Right lobe of liver (tissue), 6 donors: ENCODE measurements around the gene SEMA4D. TPM values are rescaled to one million over a fixed set of nuclear protein-coding genes. Genes with fewer than 3 reads are reported as not detected.

Source experiments
- ATAC-seq, 4 donors: fragments of 200-7000 bp; cut with Tn5 transposase; one replicate each; pipeline ENCODE4 v1.9.1; 2020; ENCODE audit warnings: mild to moderate bottlenecking in 4 of 4, moderate library complexity in 4 of 4
- DNase-seq, 3 donors: peaks; one replicate each; pipeline ENCODE4 v3.0.0-alpha.2; 2020
- H3K27ac ChIP-seq, 3 donors: fragments of 200-600 bp; one replicate each; pipeline ENCODE4 v1.8.0; 2022
- H3K27me3 ChIP-seq, 2 donors: fragments of 200-600 bp; one replicate each; pipeline ENCODE4 v1.8.0; 2022
- H3K36me3 ChIP-seq, 4 donors: fragments of 200-600 bp; sonication (generic) in 1 of 4; one replicate each; pipeline versions ENCODE4 v1.5.1 to v1.8.0; 2017 to 2022; ENCODE audit warnings: control low read depth in 1 of 4
- H3K4me1 ChIP-seq, 4 donors: fragments of 200-600 bp; sonication (generic) in 1 of 4; one replicate each; pipeline versions ENCODE4 v1.5.1 to v1.8.0; 2017 to 2022; ENCODE audit warnings: control low read depth in 1 of 4
- H3K4me3 ChIP-seq, 3 donors: fragments of 200-600 bp; one replicate each; pipeline ENCODE4 v1.8.0; 2022
- H3K9me3 ChIP-seq, 4 donors: fragments of 200-600 bp; sonication (generic) in 1 of 4; one replicate each; pipeline versions ENCODE4 v1.5.1 to v1.8.0; 2017 to 2022; ENCODE audit warnings: control low read depth in 1 of 4
- POLR2A ChIP-seq: fragments of 450-650 bp; IDR thresholded peaks from one replicate; pipeline ENCODE4 v1.6.1; 2017; ENCODE audit warnings: antibody characterized with exemption, mild to moderate bottlenecking
- WGBS: methylation state at CpG from one replicate; pipeline ENCODE4 v1.1.6; 2018; ENCODE audit warnings: low coverage, low lambda C conversion rate; ENCODE audit not compliant: insufficient coverage; ENCODE audit errors: missing lambda C conversion rate; 5-methylcytosine and 5-hydroxymethylcytosine counted together
- intact Hi-C, 2 donors: fragments of 100-400 bp; cut with DNase I; formaldehyde crosslinking; loops; one replicate each; pipeline versions ENCODE4 v1.11.2 to v1.14.1; 2022
- total RNA-seq, 6 experiments: library from RNA; depleted of rRNA in 2 of 6; stranded (reverse); fragments of >200 nt in 2 of 6; fragmentation: NEBNext Ultra II Directional in 3 of 6; extraction: Animal tissue kit (Norgen Biotek cat#: 25700) in 3 of 6; gene quantifications; one replicate each; pipeline versions ENCODE4 v1.1.0 to v1.2.4, GENCODE V29; 2016 to 2023
- TF ChIP-seq, protein P1 (sequence below), 4 donors: fragments of 200-600 bp in 3 of 4; fragments of 450-650 bp in 1 of 4; IDR thresholded peaks; one replicate each; pipeline versions ENCODE4 v1.5.1 to v1.8.0; 2016 to 2022; ENCODE audit warnings: antibody characterized with exemption in 4 of 4, mild to moderate bottlenecking in 2 of 4
- donor health status: DM: no; HTN: yes; CAD: no.
- donor health status: DM: no; HTN: no; CAD: no.
- donor health status: DM: no; HTN: no; CAD: no.
- donor health status: DM: no; HTN: yes; CAD: no.
- donor health status: DM: no; HTN: yes; CAD: no.

The SEMA4D gene
- total RNA-seq, 6 experiments from 2014 or later = 2.0 to 7.5 (median 3.5) TPM

DNA sequence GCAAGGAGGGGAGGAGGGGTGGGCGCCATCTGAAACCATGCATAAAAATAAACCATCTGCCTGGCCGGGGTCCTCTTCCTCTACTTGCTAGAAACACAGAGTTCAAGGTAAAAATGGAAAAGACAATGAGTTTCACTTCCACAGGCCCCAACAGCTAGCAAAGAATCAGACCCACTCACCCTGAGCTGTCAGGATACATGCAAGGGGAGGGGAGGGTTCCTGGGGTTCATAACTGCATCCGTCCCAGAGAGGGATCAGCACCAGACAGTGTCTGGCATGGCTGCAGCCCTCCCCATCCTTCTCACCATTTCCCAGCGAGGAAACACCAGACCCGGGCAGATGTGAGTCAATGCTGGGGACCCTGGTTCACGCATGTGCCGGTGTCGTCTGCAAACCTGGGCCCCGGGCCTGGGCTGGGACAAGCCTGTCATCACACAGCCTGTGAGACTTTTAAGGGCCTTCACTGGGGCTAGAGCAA is 55.4 kb downstream of the SEMA4D start:
- WGBS = 72% methylated on average over 3 of the region's 9 CpGs
- ATAC-seq (no peak), DNase-seq (no peak)
- intact Hi-C loops = no loop called here
- H3K4me1 ChIP-seq = no peaks in the 10 kb centered on the region
- H3K9me3 ChIP-seq = no peaks in the 10 kb centered on the region
- H3K4me3 ChIP-seq = no peak overlapping the region
- no peaks in the 10 kb centered on the region for H3K36me3 ChIP-seq
- no peak for TF ChIP-seq POLR2A
- TF ChIP-seq, protein P1, sequence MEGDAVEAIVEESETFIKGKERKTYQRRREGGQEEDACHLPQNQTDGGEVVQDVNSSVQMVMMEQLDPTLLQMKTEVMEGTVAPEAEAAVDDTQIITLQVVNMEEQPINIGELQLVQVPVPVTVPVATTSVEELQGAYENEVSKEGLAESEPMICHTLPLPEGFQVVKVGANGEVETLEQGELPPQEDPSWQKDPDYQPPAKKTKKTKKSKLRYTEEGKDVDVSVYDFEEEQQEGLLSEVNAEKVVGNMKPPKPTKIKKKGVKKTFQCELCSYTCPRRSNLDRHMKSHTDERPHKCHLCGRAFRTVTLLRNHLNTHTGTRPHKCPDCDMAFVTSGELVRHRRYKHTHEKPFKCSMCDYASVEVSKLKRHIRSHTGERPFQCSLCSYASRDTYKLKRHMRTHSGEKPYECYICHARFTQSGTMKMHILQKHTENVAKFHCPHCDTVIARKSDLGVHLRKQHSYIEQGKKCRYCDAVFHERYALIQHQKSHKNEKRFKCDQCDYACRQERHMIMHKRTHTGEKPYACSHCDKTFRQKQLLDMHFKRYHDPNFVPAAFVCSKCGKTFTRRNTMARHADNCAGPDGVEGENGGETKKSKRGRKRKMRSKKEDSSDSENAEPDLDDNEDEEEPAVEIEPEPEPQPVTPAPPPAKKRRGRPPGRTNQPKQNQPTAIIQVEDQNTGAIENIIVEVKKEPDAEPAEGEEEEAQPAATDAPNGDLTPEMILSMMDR (IDR thresholded peaks at IDR 0.05) = no peak
- no peak overlapping the region for H3K27ac ChIP-seq
- no peaks in the 10 kb centered on the region for H3K27me3 ChIP-seq

DNA sequence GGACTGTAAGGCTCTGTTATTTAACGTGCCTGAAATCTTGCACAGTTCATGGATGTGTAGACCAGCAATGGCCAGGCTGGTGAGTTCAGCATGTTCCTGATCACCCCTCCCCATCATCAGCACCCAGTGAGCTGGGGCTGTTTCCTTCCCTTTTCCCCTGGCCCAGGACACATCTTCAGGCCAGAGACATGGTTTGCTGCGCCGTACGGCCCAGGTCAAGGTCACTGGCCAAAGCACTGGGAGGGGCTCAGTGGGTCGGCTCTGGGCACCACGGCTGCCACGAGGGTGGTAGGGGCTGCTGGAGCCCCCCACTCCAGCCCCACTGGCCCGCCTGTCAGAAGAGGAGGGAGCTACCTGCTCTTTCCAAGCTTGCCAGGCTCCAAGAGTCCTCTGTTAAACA is 55.9 kb downstream of the SEMA4D start:
- DNase-seq (no peak), ATAC-seq (no peak)
- no peak for TF ChIP-seq POLR2A
- TF ChIP-seq, protein P1 (IDR thresholded peaks at IDR 0.05) = no peak
- H3K36me3 ChIP-seq = no peaks in the 10 kb centered on the region
- no peak overlapping the region for H3K4me3 ChIP-seq
- no CpG with 5 or more reads among the region's 8 CpGs for WGBS
- H3K27ac ChIP-seq = no peak overlapping the region
- H3K4me1 ChIP-seq = no peaks in the 10 kb centered on the region
- H3K27me3 ChIP-seq = no peaks in the 10 kb centered on the region
- intact Hi-C loops = no loop called here
- no peaks in the 10 kb centered on the region for H3K9me3 ChIP-seq

DNA sequence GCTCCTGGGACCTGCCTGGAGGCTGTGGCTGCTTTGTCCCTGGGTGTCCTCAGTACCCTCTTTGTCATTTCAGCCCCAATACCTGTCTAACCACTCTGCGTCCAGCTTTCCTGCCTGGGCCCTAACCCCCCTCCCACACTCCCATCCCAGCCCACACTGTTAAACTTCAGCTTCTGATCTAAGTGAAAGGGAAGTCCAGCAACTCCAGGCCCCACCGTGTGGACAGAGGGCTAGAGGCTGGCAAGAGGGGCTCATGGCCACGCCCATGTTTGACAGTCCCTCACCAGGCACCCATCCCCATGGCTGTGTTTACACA is 56.3 kb downstream of the SEMA4D start:
- H3K4me1 ChIP-seq = no peaks in the 10 kb centered on the region
- no CpG with 5 or more reads among the region's 3 CpGs for WGBS
- no peaks in the 10 kb centered on the region for H3K27me3 ChIP-seq
- no peak for DNase-seq
- intact Hi-C loops = no loop called here
- H3K4me3 ChIP-seq = no peak overlapping the region
- no peaks in the 10 kb centered on the region for H3K9me3 ChIP-seq
- no peak for ATAC-seq
- H3K27ac ChIP-seq = no peak overlapping the region
- no peaks in the 10 kb centered on the region for H3K36me3 ChIP-seq
- TF ChIP-seq POLR2A = no peak
- TF ChIP-seq, protein P1 (IDR thresholded peaks at IDR 0.05) = no peak

DNA sequence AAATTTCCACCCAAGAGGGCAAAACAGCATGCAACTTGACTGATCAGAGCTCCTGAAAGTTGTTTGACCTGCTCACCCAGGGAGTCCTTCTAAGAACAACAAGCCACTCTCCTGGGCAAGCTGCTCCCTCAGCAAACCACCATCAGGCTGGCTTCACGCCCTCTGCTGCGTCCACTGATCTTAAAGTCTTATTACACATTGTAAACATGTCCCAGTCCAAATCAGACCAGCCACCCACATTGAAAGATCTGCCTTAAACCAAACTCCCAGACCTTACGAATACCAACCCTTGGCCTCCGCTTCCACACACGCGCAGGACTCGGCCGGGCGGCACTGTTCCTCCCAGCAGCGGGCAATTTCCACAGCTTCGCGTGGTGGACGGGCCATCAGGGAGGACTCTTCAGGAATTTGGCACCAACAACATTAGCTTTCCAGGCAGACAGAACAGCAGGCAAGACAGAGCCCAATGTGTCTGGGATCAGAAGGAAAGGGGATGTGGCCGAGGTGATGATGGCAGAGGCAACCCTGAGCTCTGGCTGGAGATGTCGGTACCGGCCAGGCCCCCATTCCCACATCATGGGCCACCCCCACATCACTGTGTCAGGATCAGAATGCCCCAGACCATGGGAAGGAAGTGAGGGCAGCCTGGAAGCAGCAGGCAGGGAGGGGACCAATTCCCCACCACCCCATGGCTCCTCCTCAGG is 56.8 kb downstream of the SEMA4D start:
- H3K27ac ChIP-seq = no peak overlapping the region
- DNase-seq = peak in 2 of 3 donors; percentile 11 to 35
- H3K9me3 ChIP-seq = no peaks in the 10 kb centered on the region
- 90% methylated on average over 10 of the region's 16 CpGs for WGBS
- no peak for TF ChIP-seq POLR2A
- TF ChIP-seq, protein P1 (IDR thresholded peaks at IDR 0.05) = no peak
- no peaks in the 10 kb centered on the region for H3K4me1 ChIP-seq
- no peaks in the 10 kb centered on the region for H3K27me3 ChIP-seq
- H3K4me3 ChIP-seq = no peak overlapping the region
- no peaks in the 10 kb centered on the region for H3K36me3 ChIP-seq
- ATAC-seq = no peak
- intact Hi-C loops = no loop called here
